ENCODE measurements around the gene BBOF1. TPM values are rescaled to one million over a fixed set of nuclear protein-coding genes. Genes with fewer than 3 reads are reported as not detected.

Gene BBOF1
- total RNA-seq, 6 experiments from 2014 or later: 1.6 to 3.0 (median 2.4) TPM

DNA sequence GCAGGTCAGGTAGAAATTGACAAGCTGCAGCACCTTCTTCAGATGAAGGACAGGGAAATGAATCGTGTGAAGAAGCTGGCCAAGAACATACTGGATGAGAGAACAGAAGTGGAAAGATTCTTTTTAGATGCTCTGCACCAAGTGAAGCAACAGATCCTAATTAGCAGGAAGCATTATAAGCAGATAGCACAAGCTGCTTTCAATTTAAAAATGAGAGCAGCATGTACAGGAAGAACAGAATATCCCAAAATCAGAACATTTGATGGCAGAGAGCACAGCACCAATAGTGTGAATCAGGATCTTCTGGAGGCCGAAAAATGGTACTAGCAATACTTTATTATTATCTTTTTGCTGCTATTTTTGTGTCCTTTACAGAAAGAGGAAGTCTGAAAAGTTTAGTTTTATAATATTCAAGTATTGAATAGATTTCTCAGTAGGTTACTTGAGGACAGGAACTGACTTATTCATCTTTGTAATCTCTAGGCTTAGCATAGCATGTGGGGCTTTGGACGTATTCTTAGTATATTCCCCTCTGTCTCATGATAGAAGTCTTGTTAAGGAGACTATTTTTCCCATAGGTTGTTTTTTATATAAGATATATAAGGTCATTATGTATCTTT, 30.8 kb downstream of the BBOF1 start:
- Mint-ChIP-seq H3K4me1 (ENCODE audit: low read depth) (peaks cover 17% of the 10 kb centered on the region), H3K27me3 (ENCODE audit: insufficient read depth) (no peaks in the 10 kb centered on the region), H3K9me3 (no peaks in the 10 kb centered on the region)

DNA sequence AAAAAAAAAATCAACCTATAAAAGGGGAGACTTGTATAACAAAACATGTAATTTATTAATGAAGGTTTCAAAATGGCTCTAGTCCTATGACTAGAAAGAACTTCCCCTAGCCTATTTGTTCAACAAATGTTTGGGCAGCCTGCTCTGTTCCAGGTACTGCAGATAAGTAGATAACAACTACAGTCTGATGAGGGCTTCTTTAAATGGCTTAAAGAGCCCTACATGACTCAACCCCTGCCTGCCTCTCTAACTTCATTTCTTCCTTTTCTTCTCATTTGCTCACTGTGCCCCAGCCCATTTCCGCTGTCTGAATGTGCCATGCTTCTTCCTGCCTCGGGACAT, 43.6 kb downstream of the BBOF1 start:
- Mint-ChIP-seq H3K36me3 (ENCODE audit: low read depth) (peaks cover 10% of the 10 kb centered on the region; the same call in 1 of the 2 replicates), H3K4me3 (no peak overlapping the region; the same call in 1 of the 2 replicates), H3K4me1 (ENCODE audit: low read depth) (peaks cover 27% of the 10 kb centered on the region), H3K27ac (peak overlapping the region; percentile 85), H3K27me3 (ENCODE audit: insufficient read depth) (no peaks in the 10 kb centered on the region), H3K9me3 (no peaks in the 10 kb centered on the region)
- peak; percentile 13 for DNase-seq
- TF ChIP-seq, protein P1, sequence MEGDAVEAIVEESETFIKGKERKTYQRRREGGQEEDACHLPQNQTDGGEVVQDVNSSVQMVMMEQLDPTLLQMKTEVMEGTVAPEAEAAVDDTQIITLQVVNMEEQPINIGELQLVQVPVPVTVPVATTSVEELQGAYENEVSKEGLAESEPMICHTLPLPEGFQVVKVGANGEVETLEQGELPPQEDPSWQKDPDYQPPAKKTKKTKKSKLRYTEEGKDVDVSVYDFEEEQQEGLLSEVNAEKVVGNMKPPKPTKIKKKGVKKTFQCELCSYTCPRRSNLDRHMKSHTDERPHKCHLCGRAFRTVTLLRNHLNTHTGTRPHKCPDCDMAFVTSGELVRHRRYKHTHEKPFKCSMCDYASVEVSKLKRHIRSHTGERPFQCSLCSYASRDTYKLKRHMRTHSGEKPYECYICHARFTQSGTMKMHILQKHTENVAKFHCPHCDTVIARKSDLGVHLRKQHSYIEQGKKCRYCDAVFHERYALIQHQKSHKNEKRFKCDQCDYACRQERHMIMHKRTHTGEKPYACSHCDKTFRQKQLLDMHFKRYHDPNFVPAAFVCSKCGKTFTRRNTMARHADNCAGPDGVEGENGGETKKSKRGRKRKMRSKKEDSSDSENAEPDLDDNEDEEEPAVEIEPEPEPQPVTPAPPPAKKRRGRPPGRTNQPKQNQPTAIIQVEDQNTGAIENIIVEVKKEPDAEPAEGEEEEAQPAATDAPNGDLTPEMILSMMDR (IDR thresholded peaks at IDR 0.05): no peak

More for the DNA sequence above, 30.8 kb downstream of the BBOF1 start:
- Mint-ChIP-seq H3K27ac (no peak overlapping the region), H3K4me3 (no peak overlapping the region), H3K36me3 (ENCODE audit: low read depth) (no peaks in the 10 kb centered on the region)
- TF ChIP-seq, protein P1 (IDR thresholded peaks at IDR 0.05): no peak
- DNase-seq: no peak

DNA sequence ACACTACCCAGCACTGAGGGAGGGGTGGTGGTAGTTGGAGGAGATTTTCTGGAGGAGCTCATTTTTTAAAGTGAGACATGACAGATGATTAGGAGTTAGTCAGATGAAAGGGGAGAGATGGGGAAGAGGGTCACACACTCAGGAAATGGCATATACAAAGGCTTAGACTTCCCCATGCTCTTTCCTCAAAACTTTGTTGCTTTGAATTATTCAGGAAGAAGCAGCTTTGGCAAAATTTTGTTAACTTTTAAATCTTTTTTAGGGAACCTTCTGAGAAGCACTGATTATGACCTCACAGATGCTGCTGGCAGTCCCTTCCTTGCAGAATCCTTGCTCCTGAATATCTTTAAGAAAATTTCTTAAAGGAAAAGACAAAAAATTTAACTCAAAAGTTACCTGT, 45.3 kb downstream of the BBOF1 start:
- no peak overlapping the region for H3K27ac Mint-ChIP-seq
- no peaks in the 10 kb centered on the region for H3K27me3 Mint-ChIP-seq (ENCODE audit: insufficient read depth)
- no peak overlapping the region for H3K4me3 Mint-ChIP-seq
- H3K9me3 Mint-ChIP-seq: no peaks in the 10 kb centered on the region
- peaks cover 27% of the 10 kb centered on the region for H3K4me1 Mint-ChIP-seq (ENCODE audit: low read depth)
- TF ChIP-seq, protein P1 (IDR thresholded peaks at IDR 0.05): no peak
- peaks cover 10% of the 10 kb centered on the region; the same call in 1 of the 2 replicates for H3K36me3 Mint-ChIP-seq (ENCODE audit: low read depth)
- DNase-seq: no peak

DNA sequence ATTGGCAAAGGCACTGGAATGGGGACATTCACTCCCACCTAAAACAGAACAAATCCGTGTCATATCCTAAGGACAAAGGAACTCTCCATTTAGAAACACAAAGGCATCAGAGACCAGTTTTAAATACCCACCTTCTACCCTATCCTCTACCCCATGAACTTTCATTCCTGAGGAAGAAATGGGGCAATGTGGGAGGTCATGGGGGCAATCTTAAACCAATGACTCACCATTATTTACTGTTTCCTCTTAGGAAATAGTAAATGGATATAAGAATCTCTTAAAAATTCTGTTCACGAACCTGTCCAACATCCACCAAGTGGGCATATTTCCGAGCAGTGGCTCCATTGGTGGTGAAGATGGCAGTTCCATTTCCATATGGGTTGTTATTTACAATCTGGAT, 45.7 kb downstream of the BBOF1 start:
- TF ChIP-seq, protein P1 (IDR thresholded peaks at IDR 0.05): no peak
- peaks cover 10% of the 10 kb centered on the region; the same call in 1 of the 2 replicates for H3K36me3 Mint-ChIP-seq (ENCODE audit: low read depth)
- H3K4me1 Mint-ChIP-seq (ENCODE audit: low read depth): peaks cover 27% of the 10 kb centered on the region
- DNase-seq: no peak
- H3K27me3 Mint-ChIP-seq (ENCODE audit: insufficient read depth): no peaks in the 10 kb centered on the region
- no peak overlapping the region for H3K27ac Mint-ChIP-seq
- H3K4me3 Mint-ChIP-seq: no peak overlapping the region
- no peaks in the 10 kb centered on the region for H3K9me3 Mint-ChIP-seq

DNA sequence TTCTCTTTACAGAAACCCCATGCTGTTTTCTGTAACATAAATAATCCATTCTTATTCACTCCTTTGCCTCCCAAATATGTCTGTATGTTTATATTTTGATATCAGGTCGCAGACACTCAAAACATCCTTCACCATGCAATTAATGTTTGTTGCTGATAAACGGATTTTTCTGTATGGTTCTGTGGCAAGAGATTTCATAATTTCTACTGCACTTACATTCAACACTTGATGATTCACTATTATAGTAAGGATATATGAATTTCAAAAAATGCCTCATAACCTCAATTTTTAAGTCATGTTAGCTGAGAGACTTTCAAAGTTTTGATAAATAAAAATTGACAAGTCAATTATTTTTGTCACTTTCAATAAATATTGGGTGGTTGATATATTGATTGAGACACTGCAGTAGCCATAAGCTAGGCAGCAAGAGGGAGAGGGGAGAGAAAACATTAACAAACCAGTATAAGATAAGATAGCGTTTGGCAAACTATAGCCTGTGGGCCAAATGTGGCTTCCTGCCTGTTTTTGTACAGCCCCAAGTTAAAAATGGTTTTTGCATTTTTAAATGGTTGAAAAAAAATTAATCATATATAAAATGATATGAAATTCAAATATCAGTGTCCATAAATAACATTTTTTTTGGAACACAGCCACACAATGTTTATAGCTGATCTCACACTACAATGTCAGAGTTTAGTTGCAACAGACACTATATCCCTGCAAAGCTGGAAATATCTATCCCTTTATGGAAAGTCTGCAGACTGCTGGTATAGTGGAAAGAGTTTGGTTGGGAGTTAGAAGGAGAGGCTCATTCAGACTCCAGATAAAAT, 46.8 kb downstream of the BBOF1 start:
- no peaks in the 10 kb centered on the region for H3K27me3 Mint-ChIP-seq (ENCODE audit: insufficient read depth)
- H3K4me1 Mint-ChIP-seq (ENCODE audit: low read depth): peaks cover 27% of the 10 kb centered on the region
- H3K4me3 Mint-ChIP-seq: no peak overlapping the region
- no peak for DNase-seq
- H3K36me3 Mint-ChIP-seq (ENCODE audit: low read depth): peaks cover 10% of the 10 kb centered on the region; the same call in 1 of the 2 replicates
- no peaks in the 10 kb centered on the region for H3K9me3 Mint-ChIP-seq
- H3K27ac Mint-ChIP-seq: no peak overlapping the region
- TF ChIP-seq, protein P1 (IDR thresholded peaks at IDR 0.05): no peak
